ENCODE results near the gene RASL10B.

Gene RASL10B

DNA sequence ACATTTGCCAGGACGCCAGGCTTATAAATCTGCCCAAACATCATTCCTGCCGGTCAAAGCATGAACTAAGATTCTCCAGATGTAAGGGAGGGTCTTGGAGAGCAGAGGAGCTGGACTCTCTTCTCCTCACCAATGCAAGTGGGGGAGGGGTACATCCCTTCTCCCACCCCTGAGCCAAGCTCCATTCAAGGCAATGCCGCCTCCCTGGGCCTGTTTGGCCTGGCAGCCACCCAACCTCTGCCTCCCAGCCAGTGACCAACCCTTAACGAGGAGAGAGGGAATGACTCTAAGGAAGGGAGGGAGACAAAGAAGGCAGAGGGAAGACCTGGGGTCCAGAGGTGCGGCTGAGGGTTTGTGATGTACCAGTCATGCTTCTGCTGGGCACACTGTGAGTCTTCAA, 43.1 kb downstream of the RASL10B start:
- H3F3A ChIP-seq (ENCODE audit: low read depth) = no peaks in the 10 kb centered on the region
- H3K4me1 ChIP-seq (ENCODE audit: insufficient read depth, low read length, poor library complexity, severe bottlenecking) = peaks cover 12% of the 10 kb centered on the region
- H3K4me3 ChIP-seq (ENCODE audit: low read length, poor library complexity, severe bottlenecking) = no peak overlapping the region
- H3K4me2 ChIP-seq (ENCODE audit: low read depth, low read length, poor library complexity, severe bottlenecking) = no peak overlapping the region
- H3K9me2 ChIP-seq (replicated peaks; ENCODE audit: low read depth, low read length) = no peaks in the 10 kb centered on the region
- no peaks in the 10 kb centered on the region for H3K79me2 ChIP-seq (ENCODE audit: insufficient read depth, low read length)
- no peaks in the 10 kb centered on the region for H3K36me3 ChIP-seq (ENCODE audit: insufficient read depth, low read length)
- H3K9me3 ChIP-seq (ENCODE audit: insufficient read depth, low read depth, low read length) = no peaks in the 10 kb centered on the region
- no peak for TF ChIP-seq EZH2phosphoT487 (IDR thresholded peaks at IDR 0.05; ENCODE audit: borderline replicate concordance)
- TF ChIP-seq, protein P1, sequence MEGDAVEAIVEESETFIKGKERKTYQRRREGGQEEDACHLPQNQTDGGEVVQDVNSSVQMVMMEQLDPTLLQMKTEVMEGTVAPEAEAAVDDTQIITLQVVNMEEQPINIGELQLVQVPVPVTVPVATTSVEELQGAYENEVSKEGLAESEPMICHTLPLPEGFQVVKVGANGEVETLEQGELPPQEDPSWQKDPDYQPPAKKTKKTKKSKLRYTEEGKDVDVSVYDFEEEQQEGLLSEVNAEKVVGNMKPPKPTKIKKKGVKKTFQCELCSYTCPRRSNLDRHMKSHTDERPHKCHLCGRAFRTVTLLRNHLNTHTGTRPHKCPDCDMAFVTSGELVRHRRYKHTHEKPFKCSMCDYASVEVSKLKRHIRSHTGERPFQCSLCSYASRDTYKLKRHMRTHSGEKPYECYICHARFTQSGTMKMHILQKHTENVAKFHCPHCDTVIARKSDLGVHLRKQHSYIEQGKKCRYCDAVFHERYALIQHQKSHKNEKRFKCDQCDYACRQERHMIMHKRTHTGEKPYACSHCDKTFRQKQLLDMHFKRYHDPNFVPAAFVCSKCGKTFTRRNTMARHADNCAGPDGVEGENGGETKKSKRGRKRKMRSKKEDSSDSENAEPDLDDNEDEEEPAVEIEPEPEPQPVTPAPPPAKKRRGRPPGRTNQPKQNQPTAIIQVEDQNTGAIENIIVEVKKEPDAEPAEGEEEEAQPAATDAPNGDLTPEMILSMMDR (conservative IDR thresholded peaks at IDR 0.05; ENCODE audit: low read length) = no peak
- H2AFZ ChIP-seq (ENCODE audit: low read length) = no peak overlapping the region
- no peak overlapping the region for H3K9ac ChIP-seq (ENCODE audit: low read depth, low read length, poor library complexity, severe bottlenecking)
- no peaks in the 10 kb centered on the region for H3K27me3 ChIP-seq (ENCODE audit: insufficient read depth, low read length, poor library complexity, severe bottlenecking)
- H4K20me1 ChIP-seq (ENCODE audit: insufficient read depth, low read length, poor library complexity, severe bottlenecking) = no peaks in the 10 kb centered on the region

DNA sequence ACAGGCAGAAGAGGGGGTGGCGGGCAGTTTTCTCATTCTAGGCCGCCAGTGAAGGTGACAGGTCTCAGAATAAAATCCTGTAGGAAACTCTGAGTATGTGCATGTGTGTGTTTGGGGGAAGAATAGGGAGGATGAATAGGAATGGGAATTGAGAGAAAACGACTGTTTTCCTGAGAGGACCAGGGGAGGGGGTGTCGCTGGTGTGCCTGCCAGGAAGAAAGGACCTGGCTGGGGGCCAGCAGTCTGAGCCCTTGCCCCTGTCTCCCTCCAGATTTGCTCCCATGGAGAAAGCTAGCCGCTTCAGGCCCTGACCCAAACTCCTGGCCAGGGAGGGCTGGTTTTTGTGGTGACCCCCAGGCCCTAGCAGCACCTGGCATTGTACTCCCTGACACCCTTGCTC, 43.6 kb downstream of the RASL10B start:
- H3K9me2 ChIP-seq (replicated peaks; ENCODE audit: low read depth, low read length) = no peaks in the 10 kb centered on the region
- H3K9ac ChIP-seq (ENCODE audit: low read depth, low read length, poor library complexity, severe bottlenecking) = no peak overlapping the region
- no peak for TF ChIP-seq EZH2phosphoT487 (IDR thresholded peaks at IDR 0.05; ENCODE audit: borderline replicate concordance)
- TF ChIP-seq, protein P1 (conservative IDR thresholded peaks at IDR 0.05; ENCODE audit: low read length) = no peak
- H3K79me2 ChIP-seq (ENCODE audit: insufficient read depth, low read length) = no peaks in the 10 kb centered on the region
- peaks cover 12% of the 10 kb centered on the region for H3K4me1 ChIP-seq (ENCODE audit: insufficient read depth, low read length, poor library complexity, severe bottlenecking)
- no peak overlapping the region for H2AFZ ChIP-seq (ENCODE audit: low read length)
- no peak overlapping the region for H3K4me2 ChIP-seq (ENCODE audit: low read depth, low read length, poor library complexity, severe bottlenecking)
- H3K36me3 ChIP-seq (ENCODE audit: insufficient read depth, low read length) = no peaks in the 10 kb centered on the region
- no peaks in the 10 kb centered on the region for H4K20me1 ChIP-seq (ENCODE audit: insufficient read depth, low read length, poor library complexity, severe bottlenecking)
- H3K27me3 ChIP-seq (ENCODE audit: insufficient read depth, low read length, poor library complexity, severe bottlenecking) = no peaks in the 10 kb centered on the region
- no peaks in the 10 kb centered on the region for H3F3A ChIP-seq (ENCODE audit: low read depth)
- H3K4me3 ChIP-seq (ENCODE audit: low read length, poor library complexity, severe bottlenecking) = no peak overlapping the region
- H3K9me3 ChIP-seq (ENCODE audit: insufficient read depth, low read depth, low read length) = no peaks in the 10 kb centered on the region

DNA sequence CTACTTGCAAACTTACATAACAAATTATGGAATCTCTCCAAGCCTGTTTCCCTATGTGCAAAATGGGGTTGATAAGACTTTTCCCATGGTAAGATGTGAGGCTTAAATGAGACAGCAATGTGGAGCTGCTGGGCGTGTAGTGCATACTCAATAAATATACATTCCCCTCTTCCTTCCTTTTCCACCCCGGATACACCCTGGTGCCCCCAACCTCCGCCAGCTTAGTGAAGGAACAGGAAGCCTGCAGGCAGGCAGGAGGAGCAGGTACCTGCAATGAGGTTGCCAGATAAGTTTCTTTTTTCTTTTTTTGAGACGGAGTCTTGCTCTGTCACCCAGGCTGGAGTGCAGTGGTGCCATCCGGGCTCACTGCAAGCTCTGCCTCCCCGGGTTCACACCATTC, 44.1 kb downstream of the RASL10B start:
- no peaks in the 10 kb centered on the region for H3K79me2 ChIP-seq (ENCODE audit: insufficient read depth, low read length)
- H3K9me3 ChIP-seq (ENCODE audit: insufficient read depth, low read depth, low read length) = no peaks in the 10 kb centered on the region
- H3K9ac ChIP-seq (ENCODE audit: low read depth, low read length, poor library complexity, severe bottlenecking) = no peak overlapping the region
- H3K27me3 ChIP-seq (ENCODE audit: insufficient read depth, low read length, poor library complexity, severe bottlenecking) = no peaks in the 10 kb centered on the region
- no peak overlapping the region for H3K4me2 ChIP-seq (ENCODE audit: low read depth, low read length, poor library complexity, severe bottlenecking)
- H4K20me1 ChIP-seq (ENCODE audit: insufficient read depth, low read length, poor library complexity, severe bottlenecking) = no peaks in the 10 kb centered on the region
- no peaks in the 10 kb centered on the region for H3F3A ChIP-seq (ENCODE audit: low read depth)
- TF ChIP-seq EZH2phosphoT487 (IDR thresholded peaks at IDR 0.05; ENCODE audit: borderline replicate concordance) = no peak
- TF ChIP-seq, protein P1 (conservative IDR thresholded peaks at IDR 0.05; ENCODE audit: low read length) = no peak
- no peak overlapping the region for H3K4me3 ChIP-seq (ENCODE audit: low read length, poor library complexity, severe bottlenecking)
- peaks cover 12% of the 10 kb centered on the region for H3K4me1 ChIP-seq (ENCODE audit: insufficient read depth, low read length, poor library complexity, severe bottlenecking)
- H3K9me2 ChIP-seq (replicated peaks; ENCODE audit: low read depth, low read length) = no peaks in the 10 kb centered on the region
- no peaks in the 10 kb centered on the region for H3K36me3 ChIP-seq (ENCODE audit: insufficient read depth, low read length)
- H2AFZ ChIP-seq (ENCODE audit: low read length) = no peak overlapping the region
